Spleen (tissue), 11 donors: ENCODE data around the gene HOXC13. TPM values are rescaled to one million over a fixed set of nuclear protein-coding genes. Genes with fewer than 3 reads are reported as not detected.

Source experiments
- DNase-seq: peaks from one replicate; pipeline ENCODE4 v3.0.0-alpha.2; 2020
- H3K27ac ChIP-seq, 8 donors: fragments of 200-600 bp; sonication (generic) in 7 of 8; 1 replicate in 4 of 8; 2 replicates in 4 of 8; pipeline versions ENCODE4 v1.5.0 to v1.8.0; 2016 to 2021; ENCODE audit warnings: inconsistent platforms in 4 of 8, mild to moderate bottlenecking in 4 of 8, moderate library complexity in 1 of 8
- H3K27me3 ChIP-seq, 7 donors: fragments of 200-600 bp; sonication (generic) in 6 of 7; replicated peaks in 1 of 7; 1 replicate in 4 of 7; 2 replicates in 3 of 7; pipeline versions ENCODE4 v1.5.0 to v1.8.0; 2016 to 2021; ENCODE audit warnings: inconsistent platforms in 3 of 7, mild to moderate bottlenecking in 1 of 7
- H3K36me3 ChIP-seq, 6 donors: fragments of 200-600 bp; sonication (generic) in 5 of 6; 1 replicate in 4 of 6; 2 replicates in 2 of 6; pipeline versions ENCODE4 v1.5.0 to v1.8.0; 2016 to 2021; ENCODE audit warnings: inconsistent platforms in 2 of 6
- H3K4me1 ChIP-seq, 6 donors: fragments of 200-600 bp; sonication (generic) in 5 of 6; 1 replicate in 3 of 6; 2 replicates in 3 of 6; pipeline versions ENCODE4 v1.5.0 to v1.8.0; 2016 to 2021; ENCODE audit warnings: inconsistent platforms in 3 of 6
- H3K4me3 ChIP-seq, 8 donors: fragments of 200-600 bp; sonication (generic) in 7 of 8; 1 replicate in 4 of 8; 2 replicates in 4 of 8; pipeline versions ENCODE4 v1.5.0 to v1.8.0; 2016 to 2021; ENCODE audit warnings: inconsistent platforms in 4 of 8, mild to moderate bottlenecking in 4 of 8, moderate library complexity in 2 of 8
- H3K9me3 ChIP-seq, 8 donors: fragments of 200-600 bp; sonication (generic) in 7 of 8; 1 replicate in 4 of 8; 2 replicates in 4 of 8; pipeline versions ENCODE4 v1.5.0 to v1.8.0; 2016 to 2021; ENCODE audit warnings: inconsistent platforms in 4 of 8
- POLR2A ChIP-seq, 3 donors: fragments of 450-650 bp; IDR thresholded peaks; one replicate each; pipeline ENCODE4 v1.5.1; 2017; ENCODE audit warnings: antibody characterized with exemption in 3 of 3, mild to moderate bottlenecking in 1 of 3
- POLR2AphosphoS5 ChIP-seq, 3 donors: sonication (generic); formaldehyde crosslinking; IDR thresholded peaks; one replicate each; pipeline ENCODE4 v1.5.1; 2017; ENCODE audit warnings: antibody characterized with exemption in 3 of 3
- WGBS, 5 donors: extraction: QIAGEN DNeasy Blood & Tissue Kit in 3 of 5; methylation state at CpG; one replicate each; pipeline versions ENCODE4 v1.1.5 to v1.1.7; 2013 to 2018; 5-methylcytosine and 5-hydroxymethylcytosine counted together
- intact Hi-C: fragments of 100-400 bp; cut with DNase I; formaldehyde crosslinking; loops from one replicate; pipeline ENCODE4 v1.15.0; 2023; ENCODE audit warnings: low total_unique reads
- polyA plus RNA-seq, 3 donors: library from polyadenylated mRNA; stranded (reverse); fragments of 200-250 nt; gene quantifications; one replicate each; pipeline ENCODE4 v1.2.1, GENCODE V29; 2013
- total RNA-seq, 7 donors: library from RNA; depleted of rRNA in 3 of 7; stranded (reverse); fragments of >200 nt in 3 of 7; fragmentation: NEBNext Ultra II Directional in 4 of 7; extraction: Animal tissue kit (Norgen Biotek cat#: 25700) in 4 of 7; gene quantifications; one replicate each; pipeline versions ENCODE4 v1.1.0 to v1.2.1, GENCODE V29; 2016 to 2021
- TF ChIP-seq, protein P1 (sequence below), 11 experiments: fragments of 200-600 bp in 7 of 11; fragments of 450-650 bp in 4 of 11; sonication (generic) in 4 of 11; IDR thresholded peaks in 8 of 11; conservative IDR thresholded peaks in 3 of 11; 1 replicate in 7 of 11; 2 replicates in 4 of 11; pipeline versions ENCODE4 v1.4.0 to v1.8.0; 2016 to 2021; ENCODE audit warnings: antibody characterized with exemption in 11 of 11, inconsistent platforms in 4 of 11, mild to moderate bottlenecking in 1 of 11
- donor health status: healthy with polysubstance abuse.
- donor health status: DM: no; HTN: no; CAD: no; lungs with moderate emphysema.
- donor health status: DM: no; HTN: no; CAD: no.
- donor health status: Bipolar disorder and iron deficiency.
- donor health status: healthy.
- donor health status: DM: no; HTN: no; CAD: no.
- donor health status: DM: yes; HTN: yes; CAD: no.

Gene HOXC13
- total and polyA plus RNA-seq, 10 donors, result not detected

DNA sequence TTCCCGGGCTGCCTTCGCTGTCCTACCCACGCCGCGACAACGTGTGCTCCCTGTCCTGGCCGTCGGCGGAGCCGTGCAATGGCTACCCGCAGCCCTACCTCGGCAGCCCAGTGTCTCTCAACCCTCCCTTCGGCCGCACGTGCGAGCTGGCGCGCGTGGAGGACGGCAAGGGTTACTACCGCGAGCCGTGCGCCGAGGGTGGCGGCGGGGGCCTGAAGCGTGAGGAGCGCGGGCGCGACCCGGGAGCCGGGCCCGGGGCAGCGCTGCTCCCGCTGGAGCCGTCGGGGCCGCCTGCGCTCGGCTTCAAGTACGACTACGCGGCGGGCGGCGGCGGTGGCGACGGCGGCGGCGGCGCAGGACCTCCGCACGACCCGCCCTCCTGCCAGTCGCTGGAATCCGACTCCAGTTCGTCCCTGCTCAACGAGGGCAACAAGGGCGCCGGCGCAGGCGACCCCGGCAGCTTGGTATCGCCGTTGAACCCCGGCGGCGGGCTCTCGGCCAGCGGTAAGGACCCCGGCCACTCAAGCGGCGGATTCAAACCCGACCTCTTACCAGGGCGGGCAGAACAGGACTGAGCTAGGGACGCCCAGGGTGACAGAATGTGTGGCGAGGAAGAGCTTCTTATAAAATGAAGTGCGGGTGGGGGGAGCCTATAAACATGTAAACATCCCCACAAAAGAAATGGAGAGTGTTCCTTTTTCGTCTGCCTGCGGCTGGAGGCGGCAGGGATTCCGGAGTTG, 16.6 kb downstream of the HOXC13 start:
- no peak for TF ChIP-seq POLR2A (IDR thresholded peaks at IDR 0.05)
- TF ChIP-seq, protein P1, sequence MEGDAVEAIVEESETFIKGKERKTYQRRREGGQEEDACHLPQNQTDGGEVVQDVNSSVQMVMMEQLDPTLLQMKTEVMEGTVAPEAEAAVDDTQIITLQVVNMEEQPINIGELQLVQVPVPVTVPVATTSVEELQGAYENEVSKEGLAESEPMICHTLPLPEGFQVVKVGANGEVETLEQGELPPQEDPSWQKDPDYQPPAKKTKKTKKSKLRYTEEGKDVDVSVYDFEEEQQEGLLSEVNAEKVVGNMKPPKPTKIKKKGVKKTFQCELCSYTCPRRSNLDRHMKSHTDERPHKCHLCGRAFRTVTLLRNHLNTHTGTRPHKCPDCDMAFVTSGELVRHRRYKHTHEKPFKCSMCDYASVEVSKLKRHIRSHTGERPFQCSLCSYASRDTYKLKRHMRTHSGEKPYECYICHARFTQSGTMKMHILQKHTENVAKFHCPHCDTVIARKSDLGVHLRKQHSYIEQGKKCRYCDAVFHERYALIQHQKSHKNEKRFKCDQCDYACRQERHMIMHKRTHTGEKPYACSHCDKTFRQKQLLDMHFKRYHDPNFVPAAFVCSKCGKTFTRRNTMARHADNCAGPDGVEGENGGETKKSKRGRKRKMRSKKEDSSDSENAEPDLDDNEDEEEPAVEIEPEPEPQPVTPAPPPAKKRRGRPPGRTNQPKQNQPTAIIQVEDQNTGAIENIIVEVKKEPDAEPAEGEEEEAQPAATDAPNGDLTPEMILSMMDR (IDR thresholded peaks at IDR 0.05 in 8 of 11, conservative IDR thresholded peaks at IDR 0.05 in 3 of 11), result no peak
- no peak for TF ChIP-seq POLR2AphosphoS5 (IDR thresholded peaks at IDR 0.05)
- peaks cover 0 to 7% (median 0%) of the 10 kb centered on the region in 8 donors for H3K9me3 ChIP-seq
- H3K36me3 ChIP-seq, result no peaks in the 10 kb centered on the region
- intact Hi-C loops, result no loop called here
- 6 to 15% (median 9%) methylated on average over 13 to 86 of the region's 86 CpGs for WGBS, 5 donors
- no peak for DNase-seq
- H3K27me3 ChIP-seq, result peaks cover 44 to 100% (median 100%) of the 10 kb centered on the region in 7 donors
- peaks cover 0 to 54% (median 16%) of the 10 kb centered on the region in 6 donors for H3K4me1 ChIP-seq
- no peak overlapping the region for H3K27ac ChIP-seq
- H3K4me3 ChIP-seq, result peak overlapping the region in 1 of 8 donors; percentile 16

- Histone ChIP-seq H3K27me3 (peaks cover 45 to 100% (median 100%) of the 10 kb centered on the region in 7 donors), H3K4me1 (peaks cover 0 to 56% (median 17%) of the 10 kb centered on the region in 6 donors), H3K36me3 (no peaks in the 10 kb centered on the region), H3K9me3 (peaks cover 0 to 7% (median 0%) of the 10 kb centered on the region in 8 donors), H3K27ac (no peak overlapping the region), H3K4me3 (no peak overlapping the region)
- DNase-seq, result no peak
- WGBS, 5 donors, result 6 to 14% (median 9%) methylated on average over 10 of the region's 10 CpGs
- intact Hi-C loops, result no loop called here
- TF ChIP-seq, protein P1 (IDR thresholded peaks at IDR 0.05 in 8 of 11, conservative IDR thresholded peaks at IDR 0.05 in 3 of 11), result no peak
- no peak for TF ChIP-seq POLR2AphosphoS5 (IDR thresholded peaks at IDR 0.05)
- no peak for TF ChIP-seq POLR2A (IDR thresholded peaks at IDR 0.05)
Measured at GRCh38 chr12:53955776-53956250, 17.2 kb downstream of the HOXC13 start.

DNA sequence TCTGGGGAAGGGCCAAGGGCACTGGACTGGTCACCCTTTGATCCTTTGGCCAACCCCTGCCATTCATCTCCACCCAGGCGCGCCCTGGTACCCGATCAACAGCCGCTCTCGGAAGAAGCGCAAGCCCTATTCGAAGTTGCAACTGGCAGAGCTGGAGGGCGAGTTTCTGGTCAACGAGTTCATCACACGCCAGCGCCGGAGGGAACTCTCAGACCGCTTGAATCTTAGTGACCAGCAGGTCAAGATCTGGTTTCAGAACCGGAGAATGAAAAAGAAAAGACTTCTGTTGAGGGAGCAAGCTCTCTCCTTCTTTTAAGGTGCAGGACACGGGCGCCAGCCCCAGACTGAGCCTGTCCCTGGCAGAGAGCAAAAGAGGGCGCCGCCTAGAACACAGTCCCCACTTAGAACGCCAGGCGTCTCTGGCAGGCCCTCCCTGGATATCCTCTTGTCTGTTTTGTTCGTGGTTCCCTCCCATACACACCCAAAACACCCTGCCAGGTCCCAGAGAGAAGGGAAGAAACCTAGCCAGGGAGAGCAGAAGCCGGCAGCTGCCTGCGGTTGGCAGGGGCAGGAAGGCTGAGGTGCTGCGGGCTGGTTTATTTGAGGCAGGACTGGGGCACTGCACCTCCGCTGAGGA, 17.7 kb downstream of the HOXC13 start:
- no peak overlapping the region for H3K27ac ChIP-seq
- peaks cover 41 to 100% (median 100%) of the 10 kb centered on the region in 7 donors for H3K27me3 ChIP-seq
- 6 to 12% (median 7%) methylated on average over 23 to 25 of the region's 25 CpGs for WGBS, 5 donors
- no peak overlapping the region for H3K4me3 ChIP-seq
- H3K36me3 ChIP-seq, result no peaks in the 10 kb centered on the region
- no peak for DNase-seq
- H3K4me1 ChIP-seq, result peaks cover 0 to 56% (median 18%) of the 10 kb centered on the region in 6 donors
- intact Hi-C loops, result no loop called here
- no peak for TF ChIP-seq POLR2A (IDR thresholded peaks at IDR 0.05)
- TF ChIP-seq, protein P1 (IDR thresholded peaks at IDR 0.05 in 8 of 11, conservative IDR thresholded peaks at IDR 0.05 in 3 of 11), result no peak
- no peak for TF ChIP-seq POLR2AphosphoS5 (IDR thresholded peaks at IDR 0.05)
- peaks cover 0 to 7% (median 0%) of the 10 kb centered on the region in 8 donors for H3K9me3 ChIP-seq
